ENCODE measurements around the gene ZNF587B. TPM values are rescaled to one million over a fixed set of nuclear protein-coding genes. Genes with fewer than 3 reads are reported as not detected.
"Not testable (repeated sequence)": the region's sequence is repeated elsewhere in the genome, so short reads cannot be mapped to it uniquely, and the experiment has no call there.

The ZNF587B gene
- polyA plus RNA-seq, 1 donor: 4.2 TPM

- DNase-seq: peak; percentile 92
Measured at GRCh38 chr19:57819475-57820148, 10.5 kb upstream of the ZNF587B start.

GRCh38 chr19:57820599-57820998, 9.5 kb upstream of the ZNF587B start:
- no peak for DNase-seq

GRCh38 chr19:57821095-57821494, 9.0 kb upstream of the ZNF587B start:
- DNase-seq: not testable (repeated sequence)

GRCh38 chr19:57821501-57821900, 8.6 kb upstream of the ZNF587B start:
- DNase-seq: not testable (repeated sequence)

- DNase-seq: not testable (repeated sequence)
Measured at GRCh38 chr19:57823155-57823554, 6.9 kb upstream of the ZNF587B start.

- not testable (repeated sequence) for DNase-seq
Measured at GRCh38 chr19:57823608-57824007, 6.5 kb upstream of the ZNF587B start.

- DNase-seq: no peak
Measured at GRCh38 chr19:57825511-57825910, 4.6 kb upstream of the ZNF587B start.

GRCh38 chr19:57829316-57829715, 783 bp upstream of the ZNF587B start:
- no peak for DNase-seq

- not testable (repeated sequence) for DNase-seq
Measured at GRCh38 chr19:57836991-57837390, 6.9 kb downstream of the ZNF587B start.

- DNase-seq: not testable (repeated sequence)
Measured at GRCh38 chr19:57838622-57839191, 8.6 kb downstream of the ZNF587B start.

GRCh38 chr19:57841122-57841763, 11.1 kb downstream of the ZNF587B start:
- DNase-seq: no peak

- not testable (repeated sequence) for DNase-seq
Measured at GRCh38 chr19:57847164-57847563, 17.1 kb downstream of the ZNF587B start.

- not testable (repeated sequence) for DNase-seq
Measured at GRCh38 chr19:57849162-57849665, 19.1 kb downstream of the ZNF587B start.

- peak; percentile 81 for DNase-seq
Measured at GRCh38 chr19:57849666-57850473, 19.8 kb downstream of the ZNF587B start, which contains the start of gene ZNF587. TSS of gene ZNF587 (plus strand) at chr19:57849859. CDS start at chr19:57850039, 180 bp downstream.

- no peak for DNase-seq
Measured at GRCh38 chr19:57850553-57851017, 20.5 kb downstream of the ZNF587B start.

GRCh38 chr19:57851812-57852603, 21.9 kb downstream of the ZNF587B start:
- DNase-seq: not testable (repeated sequence)

- not testable (repeated sequence) for DNase-seq
Measured at GRCh38 chr19:57854117-57854516, 24.0 kb downstream of the ZNF587B start.

GRCh38 chr19:57862351-57862750, 32.3 kb downstream of the ZNF587B start:
- DNase-seq: not testable (repeated sequence)

GRCh38 chr19:57867868-57868492, 37.9 kb downstream of the ZNF587B start:
- no peak for DNase-seq

- DNase-seq: not testable (repeated sequence)
Measured at GRCh38 chr19:57869655-57870054, 39.6 kb downstream of the ZNF587B start.

GRCh38 chr19:57870225-57870624, 40.1 kb downstream of the ZNF587B start:
- no peak for DNase-seq
